ENCODE data around the gene HESX1. TPM values are rescaled to one million over a fixed set of nuclear protein-coding genes. Genes with fewer than 3 reads are reported as not detected.

Gene HESX1
- total RNA-seq, 1 donor from 2014 or later, result not detected

DNA sequence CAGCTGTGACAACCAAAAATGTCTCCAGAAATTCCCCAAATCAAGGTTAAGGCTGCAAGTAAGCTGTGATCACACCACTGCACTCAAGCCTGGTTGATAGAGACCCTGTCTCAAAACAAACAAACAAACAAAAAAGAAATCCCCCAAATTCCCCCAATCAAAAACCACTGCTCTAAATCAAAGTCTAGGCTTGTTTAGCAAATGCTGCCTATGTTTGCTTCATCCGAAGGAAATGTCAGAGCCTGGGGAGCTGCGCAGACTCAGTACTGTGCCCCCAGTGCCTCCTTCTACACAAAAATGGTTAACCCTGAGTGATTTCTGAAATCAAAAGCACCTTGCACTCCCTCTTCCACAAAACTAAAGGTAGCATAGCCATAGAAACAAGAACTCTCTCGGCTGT lies 48.0 kb downstream of the HESX1 start:
- H3K4me3 ChIP-seq, result peak overlapping the region in 1 of 2 donors; percentile 35
- intact Hi-C loops (cut with DNase I), result no loop called here
- H3K27me3 ChIP-seq, result no peaks in the 10 kb centered on the region
- no peaks in the 10 kb centered on the region for H3K9me3 ChIP-seq
- no peak overlapping the region for H3K27ac ChIP-seq
- no peak for DNase-seq (ENCODE audit: low spot score in 2 of 2)
- H3K4me1 ChIP-seq, result no peaks in the 10 kb centered on the region
- TF ChIP-seq, protein P1, sequence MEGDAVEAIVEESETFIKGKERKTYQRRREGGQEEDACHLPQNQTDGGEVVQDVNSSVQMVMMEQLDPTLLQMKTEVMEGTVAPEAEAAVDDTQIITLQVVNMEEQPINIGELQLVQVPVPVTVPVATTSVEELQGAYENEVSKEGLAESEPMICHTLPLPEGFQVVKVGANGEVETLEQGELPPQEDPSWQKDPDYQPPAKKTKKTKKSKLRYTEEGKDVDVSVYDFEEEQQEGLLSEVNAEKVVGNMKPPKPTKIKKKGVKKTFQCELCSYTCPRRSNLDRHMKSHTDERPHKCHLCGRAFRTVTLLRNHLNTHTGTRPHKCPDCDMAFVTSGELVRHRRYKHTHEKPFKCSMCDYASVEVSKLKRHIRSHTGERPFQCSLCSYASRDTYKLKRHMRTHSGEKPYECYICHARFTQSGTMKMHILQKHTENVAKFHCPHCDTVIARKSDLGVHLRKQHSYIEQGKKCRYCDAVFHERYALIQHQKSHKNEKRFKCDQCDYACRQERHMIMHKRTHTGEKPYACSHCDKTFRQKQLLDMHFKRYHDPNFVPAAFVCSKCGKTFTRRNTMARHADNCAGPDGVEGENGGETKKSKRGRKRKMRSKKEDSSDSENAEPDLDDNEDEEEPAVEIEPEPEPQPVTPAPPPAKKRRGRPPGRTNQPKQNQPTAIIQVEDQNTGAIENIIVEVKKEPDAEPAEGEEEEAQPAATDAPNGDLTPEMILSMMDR (IDR thresholded peaks at IDR 0.05), result no peak
- no peaks in the 10 kb centered on the region for H3K36me3 ChIP-seq

DNA sequence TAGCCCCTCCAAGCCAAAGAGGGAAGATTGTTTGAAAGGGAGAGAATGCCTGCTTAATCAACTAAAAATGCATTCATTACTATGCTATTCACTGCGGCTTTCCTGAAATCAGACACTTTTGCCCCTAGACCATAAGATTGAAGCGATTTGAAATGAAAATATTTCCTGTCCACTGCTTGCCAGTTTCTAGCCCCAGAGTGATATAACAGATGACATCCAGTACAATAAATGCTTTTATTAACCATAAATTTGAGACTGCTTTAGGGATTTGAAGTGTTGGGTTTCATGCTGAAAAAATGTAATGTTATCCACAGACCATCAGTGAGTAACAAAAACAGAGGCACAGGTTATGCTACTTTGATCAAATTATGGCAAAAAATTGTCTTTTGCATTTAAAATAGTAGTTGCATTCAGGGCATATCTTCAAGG lies 48.7 kb downstream of the HESX1 start:
- no peaks in the 10 kb centered on the region for H3K9me3 ChIP-seq
- H3K27ac ChIP-seq, result no peak overlapping the region
- intact Hi-C loops (cut with DNase I), result no loop called here
- H3K4me1 ChIP-seq, result no peaks in the 10 kb centered on the region
- no peaks in the 10 kb centered on the region for H3K27me3 ChIP-seq
- TF ChIP-seq, protein P1 (IDR thresholded peaks at IDR 0.05), result no peak
- no peak overlapping the region for H3K4me3 ChIP-seq
- DNase-seq (ENCODE audit: low spot score in 2 of 2), result no peak
- no peaks in the 10 kb centered on the region for H3K36me3 ChIP-seq

DNA sequence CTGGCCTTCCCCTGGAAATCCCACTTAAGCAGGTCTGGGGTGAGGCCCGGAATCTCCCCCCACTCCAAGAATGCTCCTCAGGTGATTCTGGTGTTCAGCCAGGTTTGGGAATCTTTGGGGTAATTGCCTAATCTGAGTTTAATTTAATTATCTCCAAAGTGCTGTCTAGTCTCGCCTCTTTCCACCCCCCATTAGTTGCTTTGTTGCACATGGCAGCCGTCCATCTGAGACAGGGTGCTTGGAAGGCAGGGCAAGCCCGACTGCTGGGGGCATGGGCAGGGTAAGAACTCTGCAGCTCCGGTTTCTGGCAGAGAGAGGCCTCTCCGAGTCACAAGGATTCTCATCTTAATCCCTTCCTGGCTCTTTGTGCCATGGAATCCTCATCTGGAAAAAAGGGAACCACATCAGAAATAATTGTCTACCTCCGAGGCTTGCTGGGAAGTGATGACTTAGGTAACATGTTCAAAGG lies 49.6 kb downstream of the HESX1 start:
- intact Hi-C loops (cut with DNase I), result no loop called here
- H3K4me1 ChIP-seq, result no peaks in the 10 kb centered on the region
- no peak overlapping the region for H3K27ac ChIP-seq
- H3K27me3 ChIP-seq, result no peaks in the 10 kb centered on the region
- no peak for DNase-seq (ENCODE audit: low spot score in 2 of 2)
- H3K9me3 ChIP-seq, result no peaks in the 10 kb centered on the region
- TF ChIP-seq, protein P1 (IDR thresholded peaks at IDR 0.05), result no peak
- no peak overlapping the region for H3K4me3 ChIP-seq
- H3K36me3 ChIP-seq, result no peaks in the 10 kb centered on the region

Other genes with a start within 250 kb of the HESX1 start
- not detected for gene SPATA12, start 139.3 kb downstream of the HESX1 start, total RNA-seq
- 3.4 TPM for gene IL17RD, start 34.6 kb downstream of the HESX1 start, total RNA-seq
- 63.1 TPM for gene APPL1, start 27.8 kb upstream of the HESX1 start, total RNA-seq
- not detected for gene ASB14, start 92.7 kb upstream of the HESX1 start, total RNA-seq